KMS-11 (cell line): ENCODE measurements around the gene MS4A15.
A peak's percentile ranks its signal among the peaks of the same experiment; 100 is the strongest.

Experiments
- H2AFZ ChIP-seq: fragments of 200-600 bp; sonication (generic); 2 replicates; pipeline ENCODE4 v1.6.1; 2016; ENCODE audit warnings: antibody characterized with exemption, mixed run types, low read depth
- H3K27ac ChIP-seq: fragments of 200-600 bp; sonication (generic); 2 replicates; pipeline ENCODE4 v1.6.1; 2016; ENCODE audit warnings: mild to moderate bottlenecking, mixed run types
- H3K27me3 ChIP-seq: fragments of 200-600 bp; sonication (generic); 2 replicates; pipeline ENCODE4 v1.6.1; 2017; ENCODE audit warnings: mild to moderate bottlenecking, low read depth, mixed run types, moderate library complexity; ENCODE audit not compliant: insufficient read depth
- H3K36me3 ChIP-seq: fragments of 200-600 bp; sonication (generic); 2 replicates; pipeline ENCODE4 v1.6.1; 2017; ENCODE audit warnings: mild to moderate bottlenecking, mixed run types; ENCODE audit not compliant: insufficient read depth
- H3K4me1 ChIP-seq: fragments of 200-600 bp; sonication (generic); 2 replicates; pipeline ENCODE4 v1.6.1; 2016; ENCODE audit warnings: mild to moderate bottlenecking, low read depth, mixed run types; ENCODE audit not compliant: poor library complexity, severe bottlenecking
- H3K4me2 ChIP-seq: fragments of 200-600 bp; sonication (generic); 2 replicates; pipeline ENCODE4 v1.7.0; 2016; ENCODE audit warnings: mild to moderate bottlenecking, mixed run types
- H3K4me3 ChIP-seq: fragments of 200-600 bp; sonication (generic); IDR thresholded peaks from 2 replicates; pipeline ENCODE4 v1.6.1; 2017; ENCODE audit warnings: low read depth, low read length, mixed read lengths; ENCODE audit not compliant: insufficient read depth
- H3K79me2 ChIP-seq: fragments of 200-600 bp; sonication (generic); 2 replicates; pipeline ENCODE4 v1.6.1; 2016; ENCODE audit warnings: low read depth, mixed run types; ENCODE audit not compliant: insufficient read depth
- H3K9ac ChIP-seq: fragments of 200-600 bp; sonication (generic); 2 replicates; pipeline ENCODE4 v1.6.1; 2016; ENCODE audit warnings: mild to moderate bottlenecking, mixed run types
- H4K20me1 ChIP-seq: fragments of 200-600 bp; sonication (generic); 2 replicates; pipeline ENCODE4 v1.6.1; 2016; ENCODE audit warnings: mild to moderate bottlenecking, mixed run types; ENCODE audit not compliant: insufficient read depth
- TF ChIP-seq, protein P1 (sequence below): fragments of 200-600 bp; sonication (generic); conservative IDR thresholded peaks from 2 replicates; pipeline ENCODE4 v1.6.1; 2017; ENCODE audit warnings: low read depth, mild to moderate bottlenecking, antibody characterized with exemption, low read length, moderate library complexity, mixed read lengths

Gene MS4A15

DNA sequence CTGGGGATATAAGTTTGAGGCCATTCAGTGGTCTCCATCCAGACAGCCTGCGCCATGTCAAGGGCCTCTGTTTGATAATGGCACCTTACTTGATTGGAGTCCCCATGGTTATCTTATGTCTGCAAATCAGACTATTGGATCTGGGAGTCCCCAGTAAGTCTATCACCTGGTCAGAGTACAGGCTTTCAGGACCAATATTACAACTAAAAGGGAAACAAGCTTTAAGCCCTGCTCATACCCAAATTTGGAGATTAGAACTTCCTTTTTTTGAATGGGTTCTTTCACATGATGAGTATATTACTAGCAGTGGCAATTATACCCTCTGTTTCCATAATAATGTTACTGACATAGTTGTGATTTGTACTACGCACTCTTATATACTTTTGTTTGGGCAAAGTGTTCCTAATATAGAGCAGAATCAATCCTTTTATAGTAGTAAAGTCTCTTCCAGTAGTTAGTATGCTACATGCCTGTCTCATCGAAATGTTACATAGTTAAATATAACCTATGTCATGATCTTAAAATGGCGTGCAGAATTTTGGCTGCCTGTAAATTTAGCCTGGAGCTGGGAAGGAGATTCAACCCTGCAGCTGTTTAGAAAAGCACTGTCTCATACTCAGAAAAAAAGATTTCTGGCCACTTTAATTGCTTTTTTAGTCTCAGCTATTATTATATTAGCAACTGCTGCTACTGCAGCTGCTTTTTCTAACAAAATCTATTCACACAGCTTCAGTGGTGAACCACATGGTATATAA lies 4.9 kb downstream of the MS4A15 start:
- Histone ChIP-seq H3K9ac (no peak overlapping the region), H3K4me3 (no peak overlapping the region), H3K4me1 (peaks cover 50% of the 10 kb centered on the region), H3K4me2 (no peak overlapping the region), H3K27ac (no peak overlapping the region), H2AFZ (no peak overlapping the region), H3K36me3 (no peaks in the 10 kb centered on the region), H3K27me3 (no peaks in the 10 kb centered on the region), H3K79me2 (no peaks in the 10 kb centered on the region), H4K20me1 (no peaks in the 10 kb centered on the region)
- TF ChIP-seq, protein P1, sequence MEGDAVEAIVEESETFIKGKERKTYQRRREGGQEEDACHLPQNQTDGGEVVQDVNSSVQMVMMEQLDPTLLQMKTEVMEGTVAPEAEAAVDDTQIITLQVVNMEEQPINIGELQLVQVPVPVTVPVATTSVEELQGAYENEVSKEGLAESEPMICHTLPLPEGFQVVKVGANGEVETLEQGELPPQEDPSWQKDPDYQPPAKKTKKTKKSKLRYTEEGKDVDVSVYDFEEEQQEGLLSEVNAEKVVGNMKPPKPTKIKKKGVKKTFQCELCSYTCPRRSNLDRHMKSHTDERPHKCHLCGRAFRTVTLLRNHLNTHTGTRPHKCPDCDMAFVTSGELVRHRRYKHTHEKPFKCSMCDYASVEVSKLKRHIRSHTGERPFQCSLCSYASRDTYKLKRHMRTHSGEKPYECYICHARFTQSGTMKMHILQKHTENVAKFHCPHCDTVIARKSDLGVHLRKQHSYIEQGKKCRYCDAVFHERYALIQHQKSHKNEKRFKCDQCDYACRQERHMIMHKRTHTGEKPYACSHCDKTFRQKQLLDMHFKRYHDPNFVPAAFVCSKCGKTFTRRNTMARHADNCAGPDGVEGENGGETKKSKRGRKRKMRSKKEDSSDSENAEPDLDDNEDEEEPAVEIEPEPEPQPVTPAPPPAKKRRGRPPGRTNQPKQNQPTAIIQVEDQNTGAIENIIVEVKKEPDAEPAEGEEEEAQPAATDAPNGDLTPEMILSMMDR: no peak

DNA sequence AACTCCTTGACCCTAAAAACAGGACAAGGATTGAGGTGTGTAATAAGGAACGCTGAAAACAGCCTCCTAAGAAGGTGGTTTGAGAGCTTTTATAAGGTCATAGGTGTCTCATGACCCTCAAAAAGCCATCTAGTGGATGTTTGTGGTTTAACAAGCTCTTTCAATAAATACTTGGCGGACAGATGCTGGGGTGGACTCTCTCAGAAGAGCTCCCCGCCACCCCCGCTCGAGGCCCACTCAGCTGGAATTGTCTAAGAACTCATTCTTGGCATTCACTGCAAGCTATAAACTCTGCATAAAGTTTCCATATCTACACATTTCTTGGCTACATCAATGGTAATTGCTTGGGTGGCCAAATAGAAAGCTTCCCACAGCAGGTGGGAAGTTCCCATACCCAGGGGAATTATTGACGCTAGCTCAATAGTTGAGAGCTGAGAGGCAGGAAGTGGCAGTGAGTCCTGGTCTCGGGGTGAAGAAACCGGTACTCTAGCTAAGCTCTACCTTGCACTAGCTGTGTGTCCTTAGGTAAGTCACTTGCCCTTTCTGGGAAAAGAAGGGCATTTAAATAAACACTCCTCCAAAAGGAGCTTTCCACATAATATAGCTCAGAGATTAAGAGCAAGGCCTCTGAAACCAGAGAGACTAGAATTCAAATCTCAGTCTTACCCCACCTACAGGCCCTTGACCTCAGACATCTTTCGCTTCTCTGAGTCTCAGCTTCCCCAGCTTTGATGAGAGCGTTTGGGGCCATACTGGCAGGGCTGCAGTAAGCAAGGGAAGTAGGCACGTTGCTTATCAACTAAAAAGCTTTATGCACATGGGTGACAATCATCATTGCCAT lies 6.4 kb downstream of the MS4A15 start:
- Histone ChIP-seq H4K20me1 (no peaks in the 10 kb centered on the region), H3K4me1 (peaks cover 40% of the 10 kb centered on the region), H3K9ac (no peak overlapping the region), H3K36me3 (no peaks in the 10 kb centered on the region), H2AFZ (no peak overlapping the region), H3K27ac (no peak overlapping the region), H3K27me3 (no peaks in the 10 kb centered on the region), H3K79me2 (no peaks in the 10 kb centered on the region), H3K4me3 (no peak overlapping the region), H3K4me2 (no peak overlapping the region; the same call in 1 of the 2 replicates)
- TF ChIP-seq, protein P1: peak; percentile 56

DNA sequence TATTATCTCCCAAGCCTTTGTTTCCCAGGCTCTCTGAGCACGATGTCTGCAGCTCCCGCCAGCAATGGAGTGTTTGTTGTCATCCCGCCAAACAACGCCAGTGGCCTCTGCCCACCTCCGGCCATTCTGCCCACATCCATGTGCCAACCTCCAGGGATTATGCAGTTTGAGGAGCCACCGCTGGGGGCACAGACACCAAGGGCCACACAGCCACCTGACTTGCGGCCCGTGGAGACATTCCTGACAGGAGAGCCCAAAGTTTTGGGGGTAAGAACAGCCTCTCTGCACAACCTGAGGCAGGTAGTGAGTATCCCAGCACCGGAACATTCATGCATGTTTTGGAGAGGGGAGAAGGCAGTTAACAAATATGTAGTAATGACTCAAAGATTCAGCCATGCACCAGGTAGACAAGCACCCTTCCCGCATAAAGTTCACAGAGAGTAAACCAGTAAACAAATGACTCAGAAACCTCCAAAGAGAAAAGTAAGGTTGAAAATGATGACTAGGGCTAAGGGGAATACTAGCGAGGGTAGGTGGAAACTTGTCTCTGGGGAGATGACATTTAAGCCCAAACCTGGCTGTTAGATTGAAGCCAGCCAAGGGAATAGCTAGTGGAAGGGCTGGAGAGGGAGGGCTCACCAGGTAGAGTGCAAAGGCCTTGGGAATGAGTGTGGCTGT lies 7.2 kb downstream of the MS4A15 start:
- H3K27me3 ChIP-seq: no peaks in the 10 kb centered on the region
- H4K20me1 ChIP-seq: no peaks in the 10 kb centered on the region
- no peak overlapping the region for H3K9ac ChIP-seq
- H3K36me3 ChIP-seq: no peaks in the 10 kb centered on the region
- TF ChIP-seq, protein P1: no peak
- H3K79me2 ChIP-seq: no peaks in the 10 kb centered on the region
- no peak overlapping the region for H2AFZ ChIP-seq
- H3K4me3 ChIP-seq: no peak overlapping the region
- peaks cover 40% of the 10 kb centered on the region for H3K4me1 ChIP-seq
- no peak overlapping the region for H3K27ac ChIP-seq
- peak overlapping the region; percentile 9; the same call in 1 of the 2 replicates for H3K4me2 ChIP-seq

DNA sequence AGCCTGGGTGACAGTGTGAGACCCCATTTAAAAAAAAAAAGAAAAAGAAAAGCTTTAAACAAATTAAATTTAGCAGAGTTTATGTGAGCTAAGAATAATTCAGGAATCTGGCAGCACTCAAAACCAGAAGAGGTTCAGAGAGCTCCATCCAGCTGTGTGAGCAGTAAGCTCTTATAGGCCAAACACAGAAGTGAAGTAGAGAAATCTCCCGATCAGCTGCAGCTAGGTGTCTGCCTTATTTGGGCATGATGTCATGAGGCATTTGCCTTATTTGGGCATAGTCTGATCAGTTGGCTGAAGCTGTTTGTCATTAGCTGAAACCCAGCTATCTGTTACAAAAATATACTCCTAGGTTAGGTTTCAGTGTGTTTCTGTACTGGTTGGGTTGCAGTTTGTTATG lies 8.2 kb downstream of the MS4A15 start:
- no peaks in the 10 kb centered on the region for H3K79me2 ChIP-seq
- H3K27me3 ChIP-seq: no peaks in the 10 kb centered on the region
- H2AFZ ChIP-seq: no peak overlapping the region
- H3K27ac ChIP-seq: no peak overlapping the region
- H3K4me1 ChIP-seq: peaks cover 40% of the 10 kb centered on the region
- no peak overlapping the region for H3K4me3 ChIP-seq
- H4K20me1 ChIP-seq: no peaks in the 10 kb centered on the region
- H3K9ac ChIP-seq: no peak overlapping the region
- H3K36me3 ChIP-seq: no peaks in the 10 kb centered on the region
- peak overlapping the region; percentile 31; the same call in 1 of the 2 replicates for H3K4me2 ChIP-seq
- TF ChIP-seq, protein P1: no peak
